K562 (cell line): ENCODE data around the gene STRN3. TPM values are rescaled to one million over a fixed set of nuclear protein-coding genes. Genes with fewer than 3 reads are reported as not detected.
"Not testable (repeated sequence)": the region's sequence is repeated elsewhere in the genome, so short reads cannot be mapped to it uniquely, and the experiment has no call there.

ENCODE experiments used
- ATAC-seq: fragments of 200-7000 bp; cut with Tn5 transposase; 3 replicates; pipeline ENCODE4 v1.9.1; 2020; ENCODE audit warnings: moderate library complexity
- BruUV-seq: library from RNA; stranded (reverse); fragments of 400-500 nt; replicated peaks from 2 replicates; lab custom pipeline; 2021; lab: Mats Ljungman, UMichigan
- CTCF ChIA-PET: fragments of 300-600 bp; formaldehyde crosslinking; extraction: SDS; loops from one replicate; lab custom pipeline; 2021; ENCODE audit warnings: low intra/inter-chr PET ratio; lab: Yijun Ruan, JAX
- POLR2A ChIA-PET: fragments of 300-600, 350-650 bp; sonication (Branson Sonifier 250); formaldehyde crosslinking; extraction: SDS; loops from one replicate; lab custom pipeline; 2021; ENCODE audit warnings: antibody characterized with exemption, inconsistent platforms; lab: Yijun Ruan, JAX
- DNase-seq, 4 experiments: peaks; one replicate each; pipeline versions ENCODE4 v3.0.0 to v3.0.0-alpha.2; 2011 to 2018; ENCODE audit warnings: low spot score in 3 of 4, mixed read lengths in 3 of 4; ENCODE audit errors: extremely low read depth in 1 of 4
- FAIRE-seq: peaks from 2 replicates; lab custom pipeline; 2011; peaks lifted over from hg19 to GRCh38; lab: Jason Lieb, UNC
- H2AFZ ChIP-seq: 2 replicates; pipeline ENCODE4 v1.6.0; 2011; ENCODE audit warnings: low read depth, low read length, control low read depth, inconsistent platforms
- H3K27ac ChIP-seq: fragments of 200-600 bp; 3 replicates; pipeline ENCODE4 v1.8.0; 2011; ENCODE audit warnings: low read depth, mild to moderate bottlenecking, control low read depth, inconsistent platforms, low read length, moderate library complexity, mixed read lengths; ENCODE audit errors: extremely low read depth
- H3K27me3 ChIP-seq, 2 experiments: fragments of 300-600 bp in 1 of 2; 2 replicates in 1 of 2; 3 replicates in 1 of 2; pipeline versions ENCODE4 v1.6.0 to v1.8.0; 2011; ENCODE audit warnings: inconsistent platforms in 2 of 2, low read length in 2 of 2, mild to moderate bottlenecking in 1 of 2, mixed read lengths in 1 of 2, moderate library complexity in 1 of 2; ENCODE audit not compliant: control insufficient read depth in 2 of 2, insufficient read depth in 2 of 2
- H3K36me3 ChIP-seq: fragments of 300-600 bp; 3 replicates; pipeline ENCODE4 v1.8.0; 2011; ENCODE audit warnings: mild to moderate bottlenecking, low read length, inconsistent platforms; ENCODE audit not compliant: control insufficient read depth, insufficient read depth
- H3K4me1 ChIP-seq, 2 experiments: fragments of 200-600 bp in 1 of 2; replicated peaks in 1 of 2; 2 replicates in 1 of 2; 3 replicates in 1 of 2; pipeline versions ENCODE4 v1.5.1 to v1.8.0; 2011; ENCODE audit warnings: inconsistent platforms in 2 of 2, low read length in 2 of 2, mild to moderate bottlenecking in 1 of 2, mixed read lengths in 1 of 2, moderate library complexity in 1 of 2; ENCODE audit not compliant: control insufficient read depth in 2 of 2, insufficient read depth in 2 of 2
- H3K4me2 ChIP-seq: 2 replicates; pipeline ENCODE4 v1.6.1; 2011; ENCODE audit warnings: low read length, control low read depth, inconsistent platforms, mixed read lengths; ENCODE audit not compliant: insufficient read depth
- H3K4me3 ChIP-seq: fragments of 200-600 bp; sonication (generic), shearing (Covaris generic); 2 replicates; pipeline ENCODE4 v1.5.1; 2016; ENCODE audit warnings: control low read depth, inconsistent platforms
- H3K79me2 ChIP-seq: fragments of 200-600 bp; 3 replicates; pipeline ENCODE4 v1.8.0; 2011; ENCODE audit warnings: low read length, inconsistent platforms; ENCODE audit not compliant: control insufficient read depth, insufficient read depth
- H3K9ac ChIP-seq, 2 experiments: 2 replicates each; pipeline versions ENCODE4 v1.6.0 to v1.6.1; 2011; ENCODE audit warnings: low read depth in 2 of 2, low read length in 2 of 2, control low read depth in 1 of 2, inconsistent platforms in 1 of 2, mild to moderate bottlenecking in 1 of 2, mixed read lengths in 1 of 2; ENCODE audit not compliant: insufficient read depth in 1 of 2
- H3K9me1 ChIP-seq: one replicate; pipeline ENCODE4 v1.6.0; 2011; ENCODE audit warnings: inconsistent platforms, mild to moderate bottlenecking, low read length, moderate library complexity; ENCODE audit not compliant: control insufficient read depth, insufficient read depth
- H3K9me3 ChIP-seq: replicated peaks from 2 replicates; pipeline ENCODE4 v1.5.1; 2011; ENCODE audit warnings: low read depth, low read length, inconsistent platforms; ENCODE audit not compliant: control insufficient read depth, insufficient read depth
- H4K20me1 ChIP-seq: replicated peaks from 2 replicates; pipeline ENCODE4 v1.6.1; 2011; ENCODE audit warnings: low read length, inconsistent platforms, mixed read lengths; ENCODE audit not compliant: control insufficient read depth, insufficient read depth
- BRD9 ChIP-seq: fragments of 450-650 bp; IDR thresholded peaks from 2 replicates; pipeline ENCODE4 v1.6.1; 2018; ENCODE audit warnings: low read depth; ENCODE audit not compliant: partially characterized antibody
- FOXJ2 ChIP-seq: fragments of 200-800 bp; sonication (Bioruptor generic); IDR thresholded peaks from 2 replicates; pipeline ENCODE4 v1.6.1; 2016; ENCODE audit warnings: missing genetic modification characterization, missing compliant biosample characterization
- GTF2A2 ChIP-seq: IDR thresholded peaks from 2 replicates; pipeline ENCODE4 v1.6.1; 2016; ENCODE audit warnings: mild to moderate bottlenecking, missing genetic modification characterization, missing compliant biosample characterization
- THAP12 ChIP-seq: fragments of 250-450 bp; sonication (Bioruptor Pico); IDR thresholded peaks from 2 replicates; pipeline ENCODE4 v1.9.0; 2021; ENCODE audit warnings: mild to moderate bottlenecking, inconsistent platforms
- ZC3H4 ChIP-seq: sonication (generic); formaldehyde crosslinking; IDR thresholded peaks from 2 replicates; pipeline ENCODE4 v1.9.0; 2021; ENCODE audit warnings: missing genetic modification reagents, borderline replicate concordance
- ZNF217 ChIP-seq: sonication (generic); formaldehyde crosslinking; IDR thresholded peaks from 2 replicates; pipeline ENCODE4 v1.8.0; 2022; ENCODE audit warnings: mild to moderate bottlenecking, missing genetic modification reagents
- ZNF263 ChIP-seq: sonication (generic); formaldehyde crosslinking; IDR thresholded peaks from 2 replicates; pipeline ENCODE4 v1.8.0; 2022; ENCODE audit warnings: mild to moderate bottlenecking, missing genetic modification reagents, borderline replicate concordance
- ZNF668 ChIP-seq: fragments of 250-450 bp; sonication (Bioruptor Pico); IDR thresholded peaks from 2 replicates; pipeline ENCODE4 v1.8.0; 2022; ENCODE audit warnings: mild to moderate bottlenecking, inconsistent platforms
- WGBS: fragments of 100-300 bp; shearing (Covaris generic); methylation state at CpG from one replicate; pipeline ENCODE4 v1.1.6; 2016; ENCODE audit warnings: low coverage, mixed read lengths; ENCODE audit not compliant: insufficient coverage; ENCODE audit errors: missing lambda C conversion rate; 5-methylcytosine and 5-hydroxymethylcytosine counted together
- in situ Hi-C: fragments of 300-500 bp; cut with MboI; formaldehyde crosslinking; loops from 4 replicates; pipeline ENCODE4 v1.15.0; 2018; ENCODE audit warnings: inconsistent platforms, mixed read lengths
- intact Hi-C: fragments of 100-400 bp; cut with micrococcal nuclease; formaldehyde crosslinking; loops from 2 replicates; pipeline ENCODE4 v1.14.2; 2022
- polyA plus RNA-seq, 8 experiments: library from polyadenylated mRNA; depleted of rRNA in 4 of 8; stranded (reverse) in 5 of 8; unstranded in 3 of 8; fragments of >200 nt; fragmentation: Nextera tagmentation in 2 of 8; fragmentation: Illumina TruSeq in 1 of 8; extraction: Ambion mirVana in 2 of 8; extraction: Trizol in 1 of 8; gene quantifications; 2 replicates each; pipeline versions ENCODE4 v1.2.1 to v1.2.3, GENCODE V29; 2011 to 2014; ENCODE audit warnings: inconsistent platforms in 1 of 8, missing spikeins in 1 of 8
- total RNA-seq, 7 experiments: library from RNA; depleted of rRNA in 6 of 7; stranded (reverse); fragments of >200 nt in 6 of 7; fragmentation: Illumina TruSeq in 2 of 7; extraction: Trizol in 2 of 7; gene quantifications; 2 replicates each; pipeline versions ENCODE4 v1.2.1 to v1.2.3, GENCODE V29; 2011 to 2021; ENCODE audit warnings: low replicate concordance in 1 of 7
- TF ChIP-seq, protein P1 (sequence below): conservative IDR thresholded peaks from 2 replicates; pipeline ENCODE4 v1.6.1; 2011; ENCODE audit warnings: low read depth, mild to moderate bottlenecking, low read length; ENCODE audit not compliant: control insufficient read depth

Gene STRN3
- total and polyA plus RNA-seq, 9 of the 15 experiments (the other 6 are each of a cell fraction or from before 2014, with no cell fraction given), result 5.9 to 29.1 (median 16.0) TPM

DNA sequence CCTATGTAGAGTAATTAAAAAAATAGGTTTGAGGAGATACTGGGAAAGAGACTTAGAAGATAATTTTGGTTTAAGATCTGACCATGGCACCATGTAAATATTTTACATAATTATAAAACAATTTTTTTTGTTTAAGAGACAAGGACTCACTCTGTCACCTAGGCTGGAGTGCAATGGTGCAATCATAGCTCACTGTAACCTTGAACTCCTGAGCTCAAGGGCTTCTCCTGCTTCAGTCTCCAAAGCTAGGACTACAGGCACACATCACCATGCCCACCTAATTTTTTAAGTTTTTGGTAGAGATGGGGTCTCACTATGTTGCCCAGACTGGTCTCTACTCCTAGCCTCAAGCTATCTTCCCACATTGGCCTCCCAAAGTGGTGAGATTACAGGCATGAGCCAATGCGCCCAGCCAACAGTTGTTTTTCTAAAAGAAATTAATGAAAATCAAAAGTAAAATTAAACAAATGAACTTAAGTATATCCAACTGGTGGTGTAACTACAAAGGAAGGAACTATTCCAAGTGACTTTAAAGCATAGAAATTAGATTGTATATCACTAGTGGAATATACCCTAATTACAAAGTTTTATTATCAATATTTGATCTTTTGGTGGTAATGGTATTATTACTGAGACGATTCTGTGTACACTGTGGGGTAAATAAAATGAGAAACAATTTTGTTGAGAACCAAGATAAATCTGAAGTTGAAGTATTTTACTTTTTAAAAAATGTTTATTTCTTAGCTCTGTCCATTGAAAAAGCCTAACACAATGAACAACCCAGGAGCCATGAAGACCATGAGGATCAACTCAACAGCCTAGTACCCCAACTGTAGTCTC lies 122.7 kb downstream of the STRN3 start:
- 90% methylated on average over 2 of the region's 2 CpGs for WGBS
- Histone ChIP-seq H3K4me3 (no peak overlapping the region), H2AFZ (no peak overlapping the region), H3K9ac (no peak overlapping the region), H3K9me1 (no peaks in the 10 kb centered on the region), H3K4me2 (no peak overlapping the region), H3K4me1 (peaks cover 0 to 6% of the 10 kb centered on the region in 2 experiments; a peak in 2 of 5 replicates), H4K20me1 (no peaks in the 10 kb centered on the region), H3K27ac (no peak overlapping the region), H3K9me3 (no peaks in the 10 kb centered on the region), H3K36me3 (peaks cover 59% of the 10 kb centered on the region), H3K27me3 (no peaks in the 10 kb centered on the region), H3K79me2 (peaks cover 3% of the 10 kb centered on the region; the same call in 1 of the 3 replicates)
- TF ChIP-seq ZNF217 (CRISPR knock-in tag) (no peak), ZC3H4 (CRISPR knock-in tag) (no peak), ZNF668 (CRISPR knock-in tag) (no peak), ZNF263 (CRISPR knock-in tag) (no peak), BRD9 (no peak), FOXJ2 (tag) (no peak), THAP12 (no peak), GTF2A2 (tag) (no peak)
- TF ChIP-seq, protein P1, sequence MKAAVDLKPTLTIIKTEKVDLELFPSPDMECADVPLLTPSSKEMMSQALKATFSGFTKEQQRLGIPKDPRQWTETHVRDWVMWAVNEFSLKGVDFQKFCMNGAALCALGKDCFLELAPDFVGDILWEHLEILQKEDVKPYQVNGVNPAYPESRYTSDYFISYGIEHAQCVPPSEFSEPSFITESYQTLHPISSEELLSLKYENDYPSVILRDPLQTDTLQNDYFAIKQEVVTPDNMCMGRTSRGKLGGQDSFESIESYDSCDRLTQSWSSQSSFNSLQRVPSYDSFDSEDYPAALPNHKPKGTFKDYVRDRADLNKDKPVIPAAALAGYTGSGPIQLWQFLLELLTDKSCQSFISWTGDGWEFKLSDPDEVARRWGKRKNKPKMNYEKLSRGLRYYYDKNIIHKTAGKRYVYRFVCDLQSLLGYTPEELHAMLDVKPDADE, result no peak
- POLR2A ChIA-PET, result interaction anchor here (1.5 kb wide), 1 partner anchor 11 kb away, joined by 3 read pairs; no protein-coding TSS in a partner anchor
- intact Hi-C loops (no loop called here), in situ Hi-C loops (no loop called here)
- CTCF ChIA-PET, result no interaction called here
- ATAC-seq (no peak), FAIRE-seq (no peak), DNase-seq (no peak)
- no TSS peak for BruUV-seq

DNA sequence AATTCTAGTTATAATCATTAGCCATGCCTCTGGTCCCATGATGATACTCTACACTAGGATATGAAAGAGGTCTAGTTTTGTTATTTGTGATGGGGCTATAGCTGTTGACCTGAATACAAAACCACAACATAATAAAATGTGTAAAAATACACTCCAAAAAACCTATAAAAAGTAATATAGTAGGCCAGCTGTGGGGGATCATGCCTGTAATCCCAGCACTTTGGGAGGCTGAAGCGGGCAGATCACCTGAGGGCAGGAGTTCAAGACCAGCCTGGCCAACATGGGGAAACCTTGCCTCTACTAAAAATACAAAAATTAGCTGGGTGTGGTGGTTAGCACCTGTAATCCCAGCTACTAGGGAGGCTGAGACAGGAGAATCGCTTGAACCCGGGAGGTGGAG lies 129.1 kb downstream of the STRN3 start:
- DNase-seq, in situ Hi-C loops, ATAC-seq, H3K4me3 ChIP-seq, FAIRE-seq, H2AFZ ChIP-seq, H4K20me1 ChIP-seq, H3K9me1 ChIP-seq, H3K79me2 ChIP-seq, H3K9ac ChIP-seq, H3K4me1 ChIP-seq, H3K4me2 ChIP-seq, H3K27me3 ChIP-seq, intact Hi-C loops, CTCF ChIA-PET, BruUV-seq, POLR2A ChIA-PET, H3K27ac ChIP-seq, H3K9me3 ChIP-seq: not testable (repeated sequence)
- 100% methylated on average over 1 of the region's 3 CpGs for WGBS
- H3K36me3 ChIP-seq, result peaks cover 44% of the 10 kb centered on the region
